ENCODE measurements around the gene RDX.

Gene RDX

GRCh38 chr11:110126936-110127335 lies 169.5 kb downstream of the RDX start:
- Mint-ChIP-seq H3K9me3 (no peaks in the 10 kb centered on the region), H3K36me3 (ENCODE audit: insufficient read depth) (no peaks in the 10 kb centered on the region), H3K27me3 (peaks cover 11 to 20% of the 10 kb centered on the region in 2 donors), H3K27ac (no peak overlapping the region), H3K4me3 (no peak overlapping the region), H3K4me1 (ENCODE audit: low read depth in 2 of 2) (no peaks in the 10 kb centered on the region)
- no peak for ATAC-seq (replicated peaks)
- DNase-seq = no peak

- ATAC-seq (replicated peaks) (no peak), DNase-seq (no peak)
- Mint-ChIP-seq H3K9me3 (no peaks in the 10 kb centered on the region), H3K4me1 (ENCODE audit: low read depth in 2 of 2) (no peaks in the 10 kb centered on the region), H3K27me3 (peaks cover under 1 to 8% of the 10 kb centered on the region in 2 donors), H3K36me3 (ENCODE audit: insufficient read depth) (no peaks in the 10 kb centered on the region), H3K27ac (no peak overlapping the region), H3K4me3 (no peak overlapping the region)
Measured at GRCh38 chr11:110125632-110126031, 170.8 kb downstream of the RDX start.
